GM23338 (cell line): Measurements from ENCODE around the gene GGNBP2.

Experiments used
- CREB1 ChIP-seq: fragments of 250-450 bp; sonication (Bioruptor Pico); IDR thresholded peaks from 2 replicates; pipeline ENCODE4 v1.5.0; 2020; ENCODE audit warnings: low read depth, mild to moderate bottlenecking, moderate library complexity
- EZH2 ChIP-seq: fragments of 200-600 bp; sonication (generic); IDR thresholded peaks from one replicate; pipeline ENCODE4 v1.8.0; 2017; ENCODE audit warnings: antibody characterized with exemption, mild to moderate bottlenecking, low read depth; ENCODE audit not compliant: unreplicated experiment
- EZH2phosphoT487 ChIP-seq: fragments of 200-600 bp; sonication (generic); IDR thresholded peaks from one replicate; pipeline ENCODE4 v1.8.1; 2018; ENCODE audit warnings: antibody characterized with exemption; ENCODE audit not compliant: unreplicated experiment
- JUNB ChIP-seq: IDR thresholded peaks from one replicate; pipeline ENCODE4 v1.6.1; 2016; ENCODE audit warnings: antibody characterized with exemption; ENCODE audit not compliant: unreplicated experiment
- POLR2AphosphoS5 ChIP-seq: IDR thresholded peaks from 2 replicates; pipeline ENCODE4 v1.6.1; 2016; ENCODE audit warnings: antibody characterized with exemption, low read depth
- STAT1 ChIP-seq: IDR thresholded peaks from one replicate; pipeline ENCODE4 v1.6.1; 2016; ENCODE audit warnings: antibody characterized with exemption; ENCODE audit not compliant: unreplicated experiment
- ZNF114 ChIP-seq: fragments of 250-450 bp; sonication (Bioruptor Pico); IDR thresholded peaks from 2 replicates; pipeline ENCODE4 v1.5.0; 2020; ENCODE audit warnings: mild to moderate bottlenecking, moderate library complexity
- ZNF331 ChIP-seq: fragments of 250-450 bp; sonication (Bioruptor Pico); IDR thresholded peaks from 2 replicates; pipeline ENCODE4 v1.5.0; 2020; ENCODE audit warnings: low read depth, mild to moderate bottlenecking, moderate library complexity
- TF ChIP-seq, protein P1 (sequence below), 2 experiments: fragments of 200-600 bp in 1 of 2; sonication (generic) in 1 of 2; conservative IDR thresholded peaks; 2 replicates each; pipeline versions ENCODE4 v1.5.1 to v1.6.1; 2016 to 2017; ENCODE audit warnings: antibody characterized with exemption in 2 of 2, low read depth in 2 of 2, mild to moderate bottlenecking in 2 of 2, moderate library complexity in 1 of 2
- TF ChIP-seq, protein P2 (sequence below): IDR thresholded peaks from one replicate; pipeline ENCODE4 v1.6.1; 2018; ENCODE audit warnings: antibody characterized with exemption; ENCODE audit not compliant: unreplicated experiment
- TF ChIP-seq, protein P3 (sequence below): IDR thresholded peaks from 2 replicates; pipeline ENCODE4 v1.6.1; 2016; ENCODE audit warnings: antibody characterized with exemption
- TF ChIP-seq, protein P4 (sequence below): fragments of 250-450 bp; sonication (Bioruptor Pico); IDR thresholded peaks from 2 replicates; pipeline ENCODE4 v1.5.0; 2020; ENCODE audit warnings: mild to moderate bottlenecking, moderate library complexity

DNA sequence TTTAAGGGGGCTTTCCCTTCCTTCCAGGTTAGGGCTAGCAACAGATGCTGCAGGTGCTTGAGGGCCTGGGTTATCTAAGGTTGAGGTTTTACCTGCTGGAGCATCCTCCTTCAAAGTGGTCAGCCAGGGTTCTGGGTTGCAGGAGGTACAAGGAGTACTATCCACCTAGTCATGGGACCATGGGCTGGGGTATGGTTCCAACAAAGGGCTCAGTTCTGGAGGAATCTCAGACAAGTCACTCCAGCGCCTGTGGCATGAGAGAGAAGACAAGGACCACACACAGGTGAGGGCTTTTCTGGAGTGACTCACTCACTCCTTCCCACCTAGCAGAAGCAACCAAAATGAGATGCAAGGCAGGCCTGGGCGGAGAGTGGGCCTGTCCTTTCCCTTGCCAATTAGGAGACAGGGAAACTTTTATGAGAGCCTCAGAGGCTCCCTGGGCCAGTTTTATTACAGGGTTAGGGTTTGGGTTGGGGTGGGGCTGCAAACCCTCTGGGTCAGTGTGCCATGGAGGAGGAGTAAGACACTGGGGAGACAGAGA is 12.2 kb upstream of the GGNBP2 start:
- TF ChIP-seq, protein P1, sequence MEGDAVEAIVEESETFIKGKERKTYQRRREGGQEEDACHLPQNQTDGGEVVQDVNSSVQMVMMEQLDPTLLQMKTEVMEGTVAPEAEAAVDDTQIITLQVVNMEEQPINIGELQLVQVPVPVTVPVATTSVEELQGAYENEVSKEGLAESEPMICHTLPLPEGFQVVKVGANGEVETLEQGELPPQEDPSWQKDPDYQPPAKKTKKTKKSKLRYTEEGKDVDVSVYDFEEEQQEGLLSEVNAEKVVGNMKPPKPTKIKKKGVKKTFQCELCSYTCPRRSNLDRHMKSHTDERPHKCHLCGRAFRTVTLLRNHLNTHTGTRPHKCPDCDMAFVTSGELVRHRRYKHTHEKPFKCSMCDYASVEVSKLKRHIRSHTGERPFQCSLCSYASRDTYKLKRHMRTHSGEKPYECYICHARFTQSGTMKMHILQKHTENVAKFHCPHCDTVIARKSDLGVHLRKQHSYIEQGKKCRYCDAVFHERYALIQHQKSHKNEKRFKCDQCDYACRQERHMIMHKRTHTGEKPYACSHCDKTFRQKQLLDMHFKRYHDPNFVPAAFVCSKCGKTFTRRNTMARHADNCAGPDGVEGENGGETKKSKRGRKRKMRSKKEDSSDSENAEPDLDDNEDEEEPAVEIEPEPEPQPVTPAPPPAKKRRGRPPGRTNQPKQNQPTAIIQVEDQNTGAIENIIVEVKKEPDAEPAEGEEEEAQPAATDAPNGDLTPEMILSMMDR (conservative IDR thresholded peaks at IDR 0.05; ENCODE audit: low read depth in 2 of 2) = no peak
- TF ChIP-seq POLR2AphosphoS5 (no peak), ZNF114 (no peak), EZH2 (no peak), EZH2phosphoT487 (no peak), CREB1 (CRISPR knock-in tag) (no peak), JUNB (no peak), ZNF331 (CRISPR knock-in tag) (no peak), STAT1 (no peak)
- TF ChIP-seq, protein P2, sequence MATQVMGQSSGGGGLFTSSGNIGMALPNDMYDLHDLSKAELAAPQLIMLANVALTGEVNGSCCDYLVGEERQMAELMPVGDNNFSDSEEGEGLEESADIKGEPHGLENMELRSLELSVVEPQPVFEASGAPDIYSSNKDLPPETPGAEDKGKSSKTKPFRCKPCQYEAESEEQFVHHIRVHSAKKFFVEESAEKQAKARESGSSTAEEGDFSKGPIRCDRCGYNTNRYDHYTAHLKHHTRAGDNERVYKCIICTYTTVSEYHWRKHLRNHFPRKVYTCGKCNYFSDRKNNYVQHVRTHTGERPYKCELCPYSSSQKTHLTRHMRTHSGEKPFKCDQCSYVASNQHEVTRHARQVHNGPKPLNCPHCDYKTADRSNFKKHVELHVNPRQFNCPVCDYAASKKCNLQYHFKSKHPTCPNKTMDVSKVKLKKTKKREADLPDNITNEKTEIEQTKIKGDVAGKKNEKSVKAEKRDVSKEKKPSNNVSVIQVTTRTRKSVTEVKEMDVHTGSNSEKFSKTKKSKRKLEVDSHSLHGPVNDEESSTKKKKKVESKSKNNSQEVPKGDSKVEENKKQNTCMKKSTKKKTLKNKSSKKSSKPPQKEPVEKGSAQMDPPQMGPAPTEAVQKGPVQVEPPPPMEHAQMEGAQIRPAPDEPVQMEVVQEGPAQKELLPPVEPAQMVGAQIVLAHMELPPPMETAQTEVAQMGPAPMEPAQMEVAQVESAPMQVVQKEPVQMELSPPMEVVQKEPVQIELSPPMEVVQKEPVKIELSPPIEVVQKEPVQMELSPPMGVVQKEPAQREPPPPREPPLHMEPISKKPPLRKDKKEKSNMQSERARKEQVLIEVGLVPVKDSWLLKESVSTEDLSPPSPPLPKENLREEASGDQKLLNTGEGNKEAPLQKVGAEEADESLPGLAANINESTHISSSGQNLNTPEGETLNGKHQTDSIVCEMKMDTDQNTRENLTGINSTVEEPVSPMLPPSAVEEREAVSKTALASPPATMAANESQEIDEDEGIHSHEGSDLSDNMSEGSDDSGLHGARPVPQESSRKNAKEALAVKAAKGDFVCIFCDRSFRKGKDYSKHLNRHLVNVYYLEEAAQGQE = no peak
- TF ChIP-seq, protein P3, sequence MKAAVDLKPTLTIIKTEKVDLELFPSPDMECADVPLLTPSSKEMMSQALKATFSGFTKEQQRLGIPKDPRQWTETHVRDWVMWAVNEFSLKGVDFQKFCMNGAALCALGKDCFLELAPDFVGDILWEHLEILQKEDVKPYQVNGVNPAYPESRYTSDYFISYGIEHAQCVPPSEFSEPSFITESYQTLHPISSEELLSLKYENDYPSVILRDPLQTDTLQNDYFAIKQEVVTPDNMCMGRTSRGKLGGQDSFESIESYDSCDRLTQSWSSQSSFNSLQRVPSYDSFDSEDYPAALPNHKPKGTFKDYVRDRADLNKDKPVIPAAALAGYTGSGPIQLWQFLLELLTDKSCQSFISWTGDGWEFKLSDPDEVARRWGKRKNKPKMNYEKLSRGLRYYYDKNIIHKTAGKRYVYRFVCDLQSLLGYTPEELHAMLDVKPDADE = no peak
- TF ChIP-seq, protein P4, sequence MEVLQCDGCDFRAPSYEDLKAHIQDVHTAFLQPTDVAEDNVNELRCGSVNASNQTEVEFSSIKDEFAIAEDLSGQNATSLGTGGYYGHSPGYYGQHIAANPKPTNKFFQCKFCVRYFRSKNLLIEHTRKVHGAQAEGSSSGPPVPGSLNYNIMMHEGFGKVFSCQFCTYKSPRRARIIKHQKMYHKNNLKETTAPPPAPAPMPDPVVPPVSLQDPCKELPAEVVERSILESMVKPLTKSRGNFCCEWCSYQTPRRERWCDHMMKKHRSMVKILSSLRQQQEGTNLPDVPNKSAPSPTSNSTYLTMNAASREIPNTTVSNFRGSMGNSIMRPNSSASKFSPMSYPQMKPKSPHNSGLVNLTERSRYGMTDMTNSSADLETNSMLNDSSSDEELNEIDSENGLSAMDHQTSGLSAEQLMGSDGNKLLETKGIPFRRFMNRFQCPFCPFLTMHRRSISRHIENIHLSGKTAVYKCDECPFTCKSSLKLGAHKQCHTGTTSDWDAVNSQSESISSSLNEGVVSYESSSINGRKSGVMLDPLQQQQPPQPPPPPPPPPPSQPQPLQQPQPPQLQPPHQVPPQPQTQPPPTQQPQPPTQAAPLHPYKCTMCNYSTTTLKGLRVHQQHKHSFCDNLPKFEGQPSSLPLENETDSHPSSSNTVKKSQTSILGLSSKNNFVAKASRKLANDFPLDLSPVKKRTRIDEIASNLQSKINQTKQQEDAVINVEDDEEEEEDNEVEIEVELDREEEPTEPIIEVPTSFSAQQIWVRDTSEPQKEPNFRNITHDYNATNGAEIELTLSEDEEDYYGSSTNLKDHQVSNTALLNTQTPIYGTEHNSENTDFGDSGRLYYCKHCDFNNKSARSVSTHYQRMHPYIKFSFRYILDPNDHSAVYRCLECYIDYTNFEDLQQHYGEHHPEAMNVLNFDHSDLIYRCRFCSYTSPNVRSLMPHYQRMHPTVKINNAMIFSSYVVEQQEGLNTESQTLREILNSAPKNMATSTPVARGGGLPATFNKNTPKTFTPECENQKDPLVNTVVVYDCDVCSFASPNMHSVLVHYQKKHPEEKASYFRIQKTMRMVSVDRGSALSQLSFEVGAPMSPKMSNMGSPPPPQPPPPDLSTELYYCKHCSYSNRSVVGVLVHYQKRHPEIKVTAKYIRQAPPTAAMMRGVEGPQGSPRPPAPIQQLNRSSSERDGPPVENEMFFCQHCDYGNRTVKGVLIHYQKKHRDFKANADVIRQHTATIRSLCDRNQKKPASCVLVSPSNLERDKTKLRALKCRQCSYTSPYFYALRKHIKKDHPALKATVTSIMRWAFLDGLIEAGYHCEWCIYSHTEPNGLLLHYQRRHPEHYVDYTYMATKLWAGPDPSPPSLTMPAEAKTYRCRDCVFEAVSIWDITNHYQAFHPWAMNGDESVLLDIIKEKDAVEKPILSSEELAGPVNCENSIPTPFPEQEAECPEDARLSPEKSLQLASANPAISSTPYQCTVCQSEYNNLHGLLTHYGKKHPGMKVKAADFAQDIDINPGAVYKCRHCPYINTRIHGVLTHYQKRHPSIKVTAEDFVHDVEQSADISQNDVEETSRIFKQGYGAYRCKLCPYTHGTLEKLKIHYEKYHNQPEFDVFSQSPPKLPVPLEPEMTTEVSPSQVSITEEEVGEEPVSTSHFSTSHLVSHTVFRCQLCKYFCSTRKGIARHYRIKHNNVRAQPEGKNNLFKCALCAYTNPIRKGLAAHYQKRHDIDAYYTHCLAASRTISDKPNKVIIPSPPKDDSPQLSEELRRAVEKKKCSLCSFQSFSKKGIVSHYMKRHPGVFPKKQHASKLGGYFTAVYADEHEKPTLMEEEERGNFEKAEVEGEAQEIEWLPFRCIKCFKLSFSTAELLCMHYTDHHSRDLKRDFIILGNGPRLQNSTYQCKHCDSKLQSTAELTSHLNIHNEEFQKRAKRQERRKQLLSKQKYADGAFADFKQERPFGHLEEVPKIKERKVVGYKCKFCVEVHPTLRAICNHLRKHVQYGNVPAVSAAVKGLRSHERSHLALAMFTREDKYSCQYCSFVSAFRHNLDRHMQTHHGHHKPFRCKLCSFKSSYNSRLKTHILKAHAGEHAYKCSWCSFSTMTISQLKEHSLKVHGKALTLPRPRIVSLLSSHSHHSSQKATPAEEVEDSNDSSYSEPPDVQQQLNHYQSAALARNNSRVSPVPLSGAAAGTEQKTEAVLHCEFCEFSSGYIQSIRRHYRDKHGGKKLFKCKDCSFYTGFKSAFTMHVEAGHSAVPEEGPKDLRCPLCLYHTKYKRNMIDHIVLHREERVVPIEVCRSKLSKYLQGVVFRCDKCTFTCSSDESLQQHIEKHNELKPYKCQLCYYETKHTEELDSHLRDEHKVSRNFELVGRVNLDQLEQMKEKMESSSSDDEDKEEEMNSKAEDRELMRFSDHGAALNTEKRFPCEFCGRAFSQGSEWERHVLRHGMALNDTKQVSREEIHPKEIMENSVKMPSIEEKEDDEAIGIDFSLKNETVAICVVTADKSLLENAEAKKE (CRISPR knock-in tag) = no peak
